K562 (cell line): Measurements from ENCODE around the gene ASPHD1. TPM values are rescaled to one million over a fixed set of nuclear protein-coding genes. Genes with fewer than 3 reads are reported as not detected.

Experiments
- CHCHD3 ChIP-seq: fragments of 250-450 bp; sonication (Bioruptor Pico); IDR thresholded peaks from 2 replicates; pipeline ENCODE4 v2.1.2; 2022; ENCODE audit warnings: mild to moderate bottlenecking
- CREM ChIP-seq: IDR thresholded peaks from 2 replicates; pipeline ENCODE4 v1.6.1; 2014; ENCODE audit warnings: antibody characterized with exemption, low read depth
- ETS2 ChIP-seq: IDR thresholded peaks from 2 replicates; pipeline ENCODE4 v1.6.1; 2016; ENCODE audit warnings: borderline replicate concordance, missing genetic modification characterization, mild to moderate bottlenecking, moderate library complexity, missing compliant biosample characterization; ENCODE audit not compliant: poor library complexity, severe bottlenecking
- ETV5 ChIP-seq: sonication (generic); formaldehyde crosslinking; IDR thresholded peaks from 2 replicates; pipeline ENCODE4 v1.4.0; 2020; ENCODE audit warnings: low read depth, mild to moderate bottlenecking, missing genetic modification reagents
- GABPB1 ChIP-seq: sonication (generic); formaldehyde crosslinking; IDR thresholded peaks from 2 replicates; pipeline ENCODE4 v1.8.0; 2022; ENCODE audit warnings: mild to moderate bottlenecking, missing genetic modification reagents
- MBD1 ChIP-seq: fragments of 250-450 bp; sonication (Bioruptor Pico); IDR thresholded peaks from 2 replicates; pipeline ENCODE4 v1.8.0; 2022; ENCODE audit warnings: inconsistent platforms
- MCM2 ChIP-seq: fragments of 450-650 bp; IDR thresholded peaks from 2 replicates; pipeline ENCODE4 v1.6.1; 2017; ENCODE audit warnings: low read depth, mild to moderate bottlenecking
- MGA ChIP-seq: fragments of 450-650 bp; IDR thresholded peaks from 2 replicates; pipeline ENCODE4 v1.6.1; 2016; ENCODE audit warnings: mild to moderate bottlenecking, moderate library complexity
- MYNN ChIP-seq, 2 experiments: sonication (generic); formaldehyde crosslinking in 1 of 2; IDR thresholded peaks; 2 replicates each; pipeline versions ENCODE4 v1.5.0 to v1.6.1; 2016 to 2020; ENCODE audit warnings: antibody characterized with exemption in 1 of 2, missing genetic modification reagents in 1 of 2
- PCBP1 ChIP-seq: fragments of 200-400 bp; formaldehyde crosslinking; IDR thresholded peaks from 2 replicates; pipeline ENCODE4 v1.6.1; 2018; ENCODE audit warnings: mild to moderate bottlenecking, low read depth, low read length; ENCODE audit not compliant: poor library complexity, severe bottlenecking
- SAFB2 ChIP-seq: fragments of 200-400 bp; formaldehyde crosslinking; IDR thresholded peaks from 2 replicates; pipeline ENCODE4 v1.6.1; 2018; ENCODE audit warnings: borderline replicate concordance, low read length, low read depth, moderate library complexity; ENCODE audit not compliant: severe bottlenecking
- SRSF1 ChIP-seq: fragments of 200-400 bp; formaldehyde crosslinking; IDR thresholded peaks from 2 replicates; pipeline ENCODE4 v1.6.1; 2017; ENCODE audit warnings: mild to moderate bottlenecking, low read depth, low read length, moderate library complexity
- ZNF316 ChIP-seq: fragments of 450-650 bp; IDR thresholded peaks from 2 replicates; pipeline ENCODE4 v1.6.1; 2016
- polyA plus RNA-seq, 8 experiments: library from polyadenylated mRNA; depleted of rRNA in 4 of 8; stranded (reverse) in 5 of 8; unstranded in 3 of 8; fragments of >200 nt; fragmentation: Nextera tagmentation in 2 of 8; fragmentation: Illumina TruSeq in 1 of 8; extraction: Ambion mirVana in 2 of 8; extraction: Trizol in 1 of 8; gene quantifications; 2 replicates each; pipeline versions ENCODE4 v1.2.1 to v1.2.3, GENCODE V29; 2011 to 2014; ENCODE audit warnings: inconsistent platforms in 1 of 8, missing spikeins in 1 of 8
- total RNA-seq, 7 experiments: library from RNA; depleted of rRNA in 6 of 7; stranded (reverse); fragments of >200 nt in 6 of 7; fragmentation: Illumina TruSeq in 2 of 7; extraction: Trizol in 2 of 7; gene quantifications; 2 replicates each; pipeline versions ENCODE4 v1.2.1 to v1.2.3, GENCODE V29; 2011 to 2021; ENCODE audit warnings: low replicate concordance in 1 of 7

The ASPHD1 gene
- total and polyA plus RNA-seq, 9 of the 15 experiments (the other 6 are each of a cell fraction or from before 2014, with no cell fraction given), result 0.03 to 0.70 (median 0.24) TPM; not detected in 5

GRCh38 chr16:29862884-29863668 is 37.2 kb upstream of the ASPHD1 start, which contains the start of gene CDIPT (continued):
- TF ChIP-seq PCBP1 (peak; percentile 39), CHCHD3 (CRISPR knock-in tag) (no peak), SAFB2 (no peak), GABPB1 (CRISPR knock-in tag) (peak; percentile 36), ZNF316 (no peak), MYNN (IDR thresholded peaks at IDR 0.05) (no peak), MYNN (CRISPR knock-in tag; IDR thresholded peaks at IDR 0.05) (no peak), MCM2 (no peak), MBD1 (CRISPR knock-in tag) (no peak), CREM (peak; percentile 97), SRSF1 (no peak), MGA (no peak), ETS2 (tag) (no peak), ETV5 (no peak)
